LNCaP clone FGC (cell line): ENCODE data around the gene NCS1.

Experiments
- DNase-seq: peaks from one replicate; pipeline ENCODE4 v3.0.0-alpha.2; 2011; ENCODE audit warnings: low read depth
- H3K4me3 ChIP-seq: 2 replicates; pipeline ENCODE4 v1.5.1; 2011; ENCODE audit warnings: mild to moderate bottlenecking, low read depth, low read length, control low read depth
- TF ChIP-seq, protein P1 (sequence below): IDR thresholded peaks from 2 replicates; pipeline ENCODE4 v1.5.1; 2012; ENCODE audit warnings: mild to moderate bottlenecking; ENCODE audit not compliant: control insufficient read depth, insufficient read depth; ENCODE audit errors: extremely low read depth

Gene NCS1

GRCh38 chr9:130165579-130165978 lies 6.6 kb upstream of the NCS1 start:
- no peak for DNase-seq
- TF ChIP-seq, protein P1, sequence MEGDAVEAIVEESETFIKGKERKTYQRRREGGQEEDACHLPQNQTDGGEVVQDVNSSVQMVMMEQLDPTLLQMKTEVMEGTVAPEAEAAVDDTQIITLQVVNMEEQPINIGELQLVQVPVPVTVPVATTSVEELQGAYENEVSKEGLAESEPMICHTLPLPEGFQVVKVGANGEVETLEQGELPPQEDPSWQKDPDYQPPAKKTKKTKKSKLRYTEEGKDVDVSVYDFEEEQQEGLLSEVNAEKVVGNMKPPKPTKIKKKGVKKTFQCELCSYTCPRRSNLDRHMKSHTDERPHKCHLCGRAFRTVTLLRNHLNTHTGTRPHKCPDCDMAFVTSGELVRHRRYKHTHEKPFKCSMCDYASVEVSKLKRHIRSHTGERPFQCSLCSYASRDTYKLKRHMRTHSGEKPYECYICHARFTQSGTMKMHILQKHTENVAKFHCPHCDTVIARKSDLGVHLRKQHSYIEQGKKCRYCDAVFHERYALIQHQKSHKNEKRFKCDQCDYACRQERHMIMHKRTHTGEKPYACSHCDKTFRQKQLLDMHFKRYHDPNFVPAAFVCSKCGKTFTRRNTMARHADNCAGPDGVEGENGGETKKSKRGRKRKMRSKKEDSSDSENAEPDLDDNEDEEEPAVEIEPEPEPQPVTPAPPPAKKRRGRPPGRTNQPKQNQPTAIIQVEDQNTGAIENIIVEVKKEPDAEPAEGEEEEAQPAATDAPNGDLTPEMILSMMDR = no peak
- no peak overlapping the region for H3K4me3 ChIP-seq

DNA sequence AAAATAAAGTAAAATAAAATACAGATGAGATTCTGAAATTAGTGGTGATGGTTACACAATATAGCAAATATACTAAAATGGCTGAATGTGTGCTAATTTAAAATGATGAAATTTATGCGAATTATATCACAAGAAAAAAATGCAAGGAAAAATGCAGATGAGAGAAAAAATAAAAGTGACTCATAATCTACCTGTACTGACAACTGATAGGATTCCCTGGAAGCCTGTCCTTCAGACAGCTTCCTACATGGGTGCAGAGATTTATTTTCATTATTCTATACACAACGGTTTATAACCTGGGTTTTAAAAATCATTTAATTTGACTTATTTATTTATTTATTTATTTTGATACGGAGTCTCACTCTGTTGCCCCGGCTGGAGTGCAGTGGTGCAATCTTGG lies 5.8 kb upstream of the NCS1 start:
- DNase-seq = no peak
- TF ChIP-seq, protein P1 = no peak
- H3K4me3 ChIP-seq = no peak overlapping the region

GRCh38 chr9:130167927-130168326 lies 4.3 kb upstream of the NCS1 start:
- no peak overlapping the region for H3K4me3 ChIP-seq
- TF ChIP-seq, protein P1 = no peak
- DNase-seq = no peak

DNA sequence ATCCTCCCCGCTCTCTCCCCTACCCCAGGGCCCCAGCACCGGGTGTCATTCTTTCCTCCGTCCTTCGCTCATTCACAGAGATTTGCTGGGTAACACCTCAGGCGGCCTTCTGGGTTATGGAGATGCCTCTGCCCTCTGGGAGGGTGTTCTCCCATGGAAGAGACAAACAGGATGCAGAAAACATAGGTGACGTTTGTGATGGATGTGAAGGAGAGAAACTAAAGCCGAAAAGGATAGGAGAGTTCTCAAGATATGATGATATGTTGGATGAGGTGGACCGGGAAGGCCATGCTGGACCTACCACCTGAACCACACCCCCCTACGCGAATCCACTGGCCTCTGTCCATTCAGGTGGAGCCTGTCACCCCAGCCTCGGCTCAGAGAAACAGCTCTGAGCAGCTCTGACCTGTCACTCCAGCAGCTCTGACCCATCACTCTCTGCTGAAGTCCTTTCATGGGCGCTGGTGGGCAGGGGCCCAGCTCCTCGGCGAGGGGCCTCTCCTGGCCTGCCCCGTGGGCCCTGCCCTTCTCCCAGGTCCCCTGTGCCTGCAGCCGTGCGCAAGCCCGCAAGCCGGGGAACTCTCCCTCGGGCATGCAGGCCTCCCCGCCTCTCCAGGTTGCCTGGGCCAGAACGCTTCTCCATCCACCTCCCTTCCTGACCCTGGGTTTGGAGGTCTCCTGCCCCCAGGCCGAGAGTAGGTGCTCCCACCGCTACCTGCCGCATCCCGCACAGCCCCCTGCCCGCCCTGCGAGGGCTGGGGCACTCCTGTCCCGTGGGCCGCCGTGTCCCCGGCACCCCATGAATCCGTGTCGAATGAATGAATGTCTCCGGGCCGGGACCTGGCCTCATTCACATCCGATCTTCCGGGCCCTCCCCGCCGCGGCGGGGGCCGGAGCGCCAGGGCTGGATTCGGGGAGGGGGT lies 717 bp upstream of the NCS1 start:
- peak overlapping the region; percentile 49 for H3K4me3 ChIP-seq
- DNase-seq = no peak
- TF ChIP-seq, protein P1 = no peak

DNA sequence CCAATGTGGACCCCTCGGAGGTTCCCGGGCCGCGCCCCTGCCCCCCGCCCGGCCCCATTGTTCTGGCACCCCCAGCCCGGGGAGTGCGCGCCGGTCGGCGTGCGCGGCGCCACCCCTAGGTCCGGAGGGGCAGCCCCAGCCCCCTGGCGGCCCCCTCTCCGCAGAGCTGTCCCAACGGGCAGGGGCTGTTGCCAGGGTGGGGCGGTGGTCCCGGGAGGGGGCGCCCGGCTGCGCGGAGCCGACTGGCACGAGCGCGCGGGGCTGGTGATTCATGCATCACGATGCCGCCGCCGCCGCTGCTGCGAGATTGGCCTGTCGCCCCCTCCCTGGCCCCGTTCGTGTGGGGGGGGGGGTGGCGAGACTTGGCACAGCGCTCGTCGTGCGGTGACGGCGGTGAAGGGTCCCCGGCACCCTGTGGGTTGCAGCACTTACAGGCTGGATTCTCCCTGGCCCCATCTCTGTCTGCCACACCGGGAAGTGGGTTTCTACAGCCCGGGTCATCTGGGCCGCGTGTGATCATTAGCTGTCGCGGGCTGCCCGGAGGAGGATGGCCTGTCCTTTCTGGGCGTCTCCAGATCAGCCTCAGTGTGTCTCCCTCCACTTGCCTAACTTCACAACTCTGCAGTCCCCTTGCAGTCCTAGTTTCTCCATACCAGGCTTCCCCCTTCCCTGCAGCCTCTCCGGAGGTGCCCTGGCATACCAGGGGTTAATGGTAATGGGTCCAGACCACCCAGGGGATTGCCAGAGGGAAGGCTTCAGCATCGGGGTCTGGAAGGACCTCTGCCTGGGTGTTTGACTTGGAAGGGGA lies 858 bp downstream of the NCS1 start:
- peak overlapping the region; percentile 63 for H3K4me3 ChIP-seq
- TF ChIP-seq, protein P1 = 0 out of 2 replicates have a peak, but pooled peaks have one; percentile 3
- DNase-seq = no peak

DNA sequence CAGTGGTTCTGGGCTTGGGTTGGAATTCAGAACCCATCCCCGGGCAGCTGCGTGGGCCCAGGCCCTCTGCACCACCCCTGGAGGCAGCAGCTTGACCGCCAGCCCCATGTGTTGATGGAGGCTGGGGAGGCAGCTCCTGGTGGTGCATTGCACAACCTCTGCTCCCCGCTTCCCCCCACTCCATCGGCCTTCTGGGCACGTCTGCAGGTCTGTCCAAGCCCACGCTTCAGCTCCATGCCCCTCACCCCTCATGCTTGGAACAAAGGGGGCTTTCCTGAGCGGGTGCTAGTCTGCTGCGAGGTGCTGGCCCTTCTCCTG lies 1.4 kb downstream of the NCS1 start:
- H3K4me3 ChIP-seq = peak overlapping the region; percentile 63
- no peak for DNase-seq
- TF ChIP-seq, protein P1 = no peak
